Endothelial cell of umbilical vein (primary cell): ENCODE results near the gene ZNHIT2. TPM values are rescaled to one million over a fixed set of nuclear protein-coding genes. Genes with fewer than 3 reads are reported as not detected.

Source experiments
- BruUV-seq: library from RNA; stranded (reverse); fragments of 400-500 nt; replicated peaks from 2 replicates; lab custom pipeline; 2021; lab: Mats Ljungman, UMichigan
- CTCF ChIA-PET: fragments of 300-600, 350-600 bp; sonication (Branson Sonifier 250); formaldehyde crosslinking; loops from one replicate; lab custom pipeline; 2021; ENCODE audit warnings: antibody characterized with exemption, inconsistent platforms; lab: Charles Lee
- POLR2A ChIA-PET: fragments of 300-600, 350-600 bp; sonication (Branson Sonifier 250); formaldehyde crosslinking; loops from one replicate; lab custom pipeline; 2021; ENCODE audit warnings: antibody characterized with exemption, inconsistent platforms; lab: Charles Lee
- DNase-seq: peaks from one replicate; pipeline ENCODE4 v3.0.0-alpha.2; 2011; ENCODE audit warnings: low read depth, low spot score
- FAIRE-seq: peaks from 2 replicates; lab custom pipeline; 2011; peaks lifted over from hg19 to GRCh38; lab: Jason Lieb, UNC
- H2AFZ ChIP-seq: 2 replicates; pipeline ENCODE4 v1.6.0; 2012; ENCODE audit warnings: low read depth, low read length, control low read depth, inconsistent platforms
- H3K27ac ChIP-seq: 2 replicates; pipeline ENCODE4 v1.5.1; 2011; ENCODE audit warnings: low read depth, mild to moderate bottlenecking, control low read depth, low read length, moderate library complexity; ENCODE audit not compliant: insufficient read depth
- H3K27me3 ChIP-seq, 2 experiments: 2 replicates each; pipeline versions ENCODE4 v1.6.0 to v1.6.1; 2011; ENCODE audit warnings: low read length in 2 of 2, mixed read lengths in 1 of 2; ENCODE audit not compliant: control insufficient read depth in 2 of 2, insufficient read depth in 2 of 2
- H3K36me3 ChIP-seq, 2 experiments: 2 replicates in 1 of 2; 3 replicates in 1 of 2; pipeline ENCODE4 v1.5.1; 2011; ENCODE audit warnings: low read length in 2 of 2, mild to moderate bottlenecking in 1 of 2, moderate library complexity in 1 of 2; ENCODE audit not compliant: control insufficient read depth in 2 of 2, insufficient read depth in 2 of 2; ENCODE audit errors: extremely low read depth in 1 of 2
- H3K4me1 ChIP-seq: 3 replicates; pipeline ENCODE4 v1.5.1; 2011; ENCODE audit warnings: mild to moderate bottlenecking, low read length; ENCODE audit not compliant: control insufficient read depth, insufficient read depth; ENCODE audit errors: extremely low read depth
- H3K4me2 ChIP-seq: 2 replicates; pipeline ENCODE4 v1.6.1; 2011; ENCODE audit warnings: low read length, control low read depth, mixed read lengths; ENCODE audit not compliant: insufficient read depth
- H3K4me3 ChIP-seq, 3 experiments: fragments of 200-600 bp in 1 of 3; sonication (generic), shearing (Covaris generic) in 1 of 3; replicated peaks in 1 of 3; 2 replicates each; pipeline ENCODE4 v1.5.1; 2011 to 2016; ENCODE audit warnings: control low read depth in 3 of 3, low read length in 3 of 3, mild to moderate bottlenecking in 2 of 3, inconsistent platforms in 1 of 3, low read depth in 1 of 3, moderate library complexity in 1 of 3; ENCODE audit not compliant: insufficient read depth in 1 of 3
- H3K79me2 ChIP-seq: 2 replicates; pipeline ENCODE4 v1.6.0; 2012; ENCODE audit warnings: low read length, inconsistent platforms; ENCODE audit not compliant: control insufficient read depth, insufficient read depth
- H3K9ac ChIP-seq: replicated peaks from 2 replicates; pipeline ENCODE3; 2011; ENCODE audit warnings: low read length, control low read depth; ENCODE audit not compliant: insufficient read depth; ENCODE audit errors: extremely low read depth
- H3K9me1 ChIP-seq: replicated peaks from 3 replicates; pipeline ENCODE4 v1.6.0; 2011; ENCODE audit warnings: mild to moderate bottlenecking, low read length; ENCODE audit not compliant: control insufficient read depth, insufficient read depth; ENCODE audit errors: extremely low read depth
- H3K9me3 ChIP-seq: replicated peaks from 2 replicates; pipeline ENCODE4 v1.5.1; 2012; ENCODE audit warnings: low read length, inconsistent platforms; ENCODE audit not compliant: control insufficient read depth, insufficient read depth
- H4K20me1 ChIP-seq: replicated peaks from 2 replicates; pipeline ENCODE3; 2011; ENCODE audit warnings: mild to moderate bottlenecking, low read length; ENCODE audit not compliant: control insufficient read depth, insufficient read depth; ENCODE audit errors: extremely low read depth
- CTCF ChIP-seq, 2 donors: IDR thresholded peaks; 1 replicate in 1 of 2; 2 replicates in 1 of 2; pipeline ENCODE4 v1.5.1; 2011; ENCODE audit warnings: low read length in 2 of 2, mild to moderate bottlenecking in 2 of 2, moderate library complexity in 2 of 2, control low read depth in 1 of 2, inconsistent platforms in 1 of 2, low read depth in 1 of 2; ENCODE audit not compliant: insufficient read depth in 1 of 2; ENCODE audit errors: extremely low read depth in 1 of 2
- EZH2 ChIP-seq: IDR thresholded peaks from 2 replicates; pipeline ENCODE4 v1.6.1; 2012; ENCODE audit warnings: borderline replicate concordance, low read depth, mild to moderate bottlenecking, moderate library complexity, low read length, inconsistent platforms; ENCODE audit not compliant: severe bottlenecking
- FOS ChIP-seq: IDR thresholded peaks from 2 replicates; pipeline ENCODE4 v1.6.1; 2011; ENCODE audit warnings: mild to moderate bottlenecking, low read length, moderate library complexity, borderline replicate concordance; ENCODE audit not compliant: insufficient read depth
- JUN ChIP-seq: IDR thresholded peaks from 2 replicates; pipeline ENCODE4 v1.6.1; 2011; ENCODE audit warnings: borderline replicate concordance, low read depth; ENCODE audit not compliant: insufficient read length, insufficient read depth
- MAX ChIP-seq: IDR thresholded peaks from 2 replicates; pipeline ENCODE4 v1.6.1; 2011; ENCODE audit not compliant: insufficient read depth, insufficient read length
- MYC ChIP-seq: IDR thresholded peaks from one replicate; pipeline ENCODE4 v1.6.1; 2011; ENCODE audit warnings: mild to moderate bottlenecking, low read depth, low read length
- POLR2A ChIP-seq: IDR thresholded peaks from 2 replicates; pipeline ENCODE4 v1.6.1; 2012; ENCODE audit warnings: low read depth, mild to moderate bottlenecking, control low read depth, low read length
- dilution Hi-C: fragments of 300-500 bp; cut with MboI; formaldehyde crosslinking; loops from one replicate; pipeline ENCODE4 v1.15.0; 2019; ENCODE audit warnings: low sequenced_read_pairs; ENCODE audit not compliant: extremely low pct_ligation_motif_present
- intact Hi-C: fragments of 100-400 bp; cut with micrococcal nuclease; formaldehyde crosslinking; loops from one replicate; pipeline ENCODE4 v1.10.0; 2022
- polyA plus RNA-seq, 4 experiments: library from polyadenylated mRNA; depleted of rRNA in 3 of 4; stranded (reverse) in 3 of 4; unstranded in 1 of 4; fragments of >200 nt; gene quantifications; 2 replicates each; pipeline versions ENCODE4 v1.2.1 to v1.2.3, GENCODE V29; 2011 to 2012; ENCODE audit warnings: missing spikeins in 1 of 4
- total RNA-seq: library from RNA; stranded (reverse); gene quantifications from 2 replicates; pipeline ENCODE4 v1.2.3, GENCODE V29; 2021

Gene ZNHIT2
- total and polyA plus RNA-seq, 2 donors (not counting 3 experiments of a cell fraction or from before 2014, with no cell fraction given) = 7.1 to 9.0 TPM

- dilution Hi-C loops (no loop called here), intact Hi-C loops (no loop called here)
- ChIA-PET POLR2A (no interaction called here), CTCF (no interaction called here)
- no peaks in the 10 kb centered on the region for H4K20me1 ChIP-seq
- no peaks in the 10 kb centered on the region for H3K9me1 ChIP-seq
- no peak overlapping the region for H2AFZ ChIP-seq
- H3K36me3 ChIP-seq = no peaks in the 10 kb centered on the region
- DNase-seq (no peak), FAIRE-seq (no peak)
- no peak overlapping the region for H3K9ac ChIP-seq
- no peaks in the 10 kb centered on the region for H3K9me3 ChIP-seq
- no TSS peak for BruUV-seq
- H3K27ac ChIP-seq = no peak overlapping the region
- no peak overlapping the region for H3K4me2 ChIP-seq
- no peak overlapping the region for H3K4me3 ChIP-seq
- no peak for TF ChIP-seq CTCF (IDR thresholded peaks at IDR 0.05; ENCODE audit: extremely low read depth in 1 of 2, insufficient read depth in 1 of 2, low read depth in 1 of 2, low read length in 2 of 2)
- no peak for TF ChIP-seq POLR2A
- H3K79me2 ChIP-seq = no peaks in the 10 kb centered on the region
- H3K27me3 ChIP-seq = peaks cover 4 to 7% of the 10 kb centered on the region in 2 experiments
- H3K4me1 ChIP-seq = peaks cover 7% of the 10 kb centered on the region
These were observed 34.6 kb upstream of the ZNHIT2 start for GRCh38 chr11:65152122-65152521.

- dilution Hi-C loops (no loop called here), intact Hi-C loops (no loop called here)
- POLR2A ChIA-PET = no interaction called here
- Histone ChIP-seq H3K4me2 (no peak overlapping the region), H2AFZ (no peak overlapping the region), H3K9me3 (no peaks in the 10 kb centered on the region), H3K27ac (no peak overlapping the region), H3K9me1 (no peaks in the 10 kb centered on the region), H3K79me2 (no peaks in the 10 kb centered on the region), H3K27me3 (peaks cover 4 to 7% of the 10 kb centered on the region in 2 experiments), H3K36me3 (no peaks in the 10 kb centered on the region), H3K9ac (no peak overlapping the region), H3K4me1 (peaks cover 7% of the 10 kb centered on the region), H3K4me3 (no peak overlapping the region), H4K20me1 (no peaks in the 10 kb centered on the region)
- no peak for DNase-seq
- CTCF ChIA-PET = no interaction called here
- no TSS peak for BruUV-seq
- TF ChIP-seq EZH2 (no peak), POLR2A (no peak), MYC (no peak), JUN (no peak), FOS (no peak), MAX (no peak)
- FAIRE-seq = no peak
These were observed 33.9 kb upstream of the ZNHIT2 start for GRCh38 chr11:65151331-65151899.
